ENCODE measurements around the gene GALNT11. TPM values are rescaled to one million over a fixed set of nuclear protein-coding genes. Genes with fewer than 3 reads are reported as not detected.
"Not testable (repeated sequence)": the region's sequence is repeated elsewhere in the genome, so short reads cannot be mapped to it uniquely, and the experiment has no call there.

Gene GALNT11
- polyA plus RNA-seq, 3 donors = 17.7 to 25.9 (median 20.6) TPM

DNA sequence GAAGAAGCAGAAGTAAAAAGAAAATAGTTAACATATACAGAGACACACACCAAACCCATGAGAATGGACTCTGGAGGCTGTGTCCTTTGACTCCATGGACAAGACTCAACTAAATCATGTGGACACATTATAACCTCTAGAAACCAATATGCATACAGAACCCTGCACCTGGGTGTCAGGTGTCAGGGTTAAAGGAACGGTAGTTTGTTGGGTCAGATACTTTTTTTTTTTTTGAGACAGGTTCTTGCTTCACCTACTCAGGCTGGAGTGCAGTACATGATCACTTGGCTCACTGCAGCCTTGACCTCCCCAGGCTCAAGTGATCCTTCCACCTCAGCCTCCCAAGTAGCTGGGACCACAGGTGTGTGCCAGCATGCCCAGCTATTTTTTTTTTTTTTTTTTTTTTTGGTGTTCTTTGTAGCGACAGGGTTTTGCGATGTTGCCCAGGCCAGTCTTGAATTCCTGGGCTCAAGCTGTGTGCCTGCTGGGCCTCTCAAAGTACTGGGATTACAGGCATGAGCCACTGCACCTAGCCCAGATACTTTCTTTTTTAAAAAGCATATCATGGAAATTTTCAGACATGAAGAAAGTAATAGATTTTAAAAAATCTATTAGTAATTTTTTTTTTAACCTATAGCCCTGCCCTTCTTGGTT is 31.3 kb downstream of the GALNT11 start:
- Mint-ChIP-seq H3K27me3 (ENCODE audit: low read depth in 3 of 3) (peaks cover 0 to 4% (median 0%) of the 10 kb centered on the region in 3 donors), H3K4me3 (no peak overlapping the region), H3K9me3 (peaks cover 2 to 10% (median 7%) of the 10 kb centered on the region in 7 donors), H3K36me3 (peaks cover 3 to 5% of the 10 kb centered on the region in 2 donors), H3K4me1 (no peaks in the 10 kb centered on the region), H3K27ac (no peak overlapping the region)
- H3K9ac ChIP-seq (ENCODE audit: insufficient read depth, low read length, poor library complexity, severe bottlenecking) = no peak overlapping the region
- peaks cover 0 to 4% of the 10 kb centered on the region in 2 donors for H3K36me3 ChIP-seq (replicated peaks in 1 of 2; ENCODE audit: control insufficient read depth in 1 of 2, insufficient read depth in 2 of 2, low read length in 2 of 2)
- no CpG with 5 or more reads among the region's 3 CpGs for WGBS (ENCODE audit: insufficient coverage)
- no peak overlapping the region for H3K27ac ChIP-seq (ENCODE audit: low read depth in 1 of 2, low read length in 2 of 2)
- no peak overlapping the region for H3K4me2 ChIP-seq (replicated peaks; ENCODE audit: extremely low read depth, low read length, poor library complexity, severe bottlenecking)
- no peaks in the 10 kb centered on the region for H3K4me1 ChIP-seq (ENCODE audit: control insufficient read depth in 1 of 2, insufficient read depth in 2 of 2, low read length in 2 of 2)
- H4K20me1 ChIP-seq (ENCODE audit: insufficient read depth, low read length) = peaks cover 7% of the 10 kb centered on the region
- TF ChIP-seq, protein P1, sequence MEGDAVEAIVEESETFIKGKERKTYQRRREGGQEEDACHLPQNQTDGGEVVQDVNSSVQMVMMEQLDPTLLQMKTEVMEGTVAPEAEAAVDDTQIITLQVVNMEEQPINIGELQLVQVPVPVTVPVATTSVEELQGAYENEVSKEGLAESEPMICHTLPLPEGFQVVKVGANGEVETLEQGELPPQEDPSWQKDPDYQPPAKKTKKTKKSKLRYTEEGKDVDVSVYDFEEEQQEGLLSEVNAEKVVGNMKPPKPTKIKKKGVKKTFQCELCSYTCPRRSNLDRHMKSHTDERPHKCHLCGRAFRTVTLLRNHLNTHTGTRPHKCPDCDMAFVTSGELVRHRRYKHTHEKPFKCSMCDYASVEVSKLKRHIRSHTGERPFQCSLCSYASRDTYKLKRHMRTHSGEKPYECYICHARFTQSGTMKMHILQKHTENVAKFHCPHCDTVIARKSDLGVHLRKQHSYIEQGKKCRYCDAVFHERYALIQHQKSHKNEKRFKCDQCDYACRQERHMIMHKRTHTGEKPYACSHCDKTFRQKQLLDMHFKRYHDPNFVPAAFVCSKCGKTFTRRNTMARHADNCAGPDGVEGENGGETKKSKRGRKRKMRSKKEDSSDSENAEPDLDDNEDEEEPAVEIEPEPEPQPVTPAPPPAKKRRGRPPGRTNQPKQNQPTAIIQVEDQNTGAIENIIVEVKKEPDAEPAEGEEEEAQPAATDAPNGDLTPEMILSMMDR (IDR thresholded peaks at IDR 0.05) = no peak
- H2AFZ ChIP-seq (ENCODE audit: insufficient read depth, low read depth, low read length, poor library complexity, severe bottlenecking) = no peak overlapping the region
- H3K9me3 ChIP-seq (replicated peaks in 1 of 2; ENCODE audit: control insufficient read depth in 1 of 2, insufficient read depth in 1 of 2, low read length in 2 of 2) = no peaks in the 10 kb centered on the region
- H3K27me3 ChIP-seq (ENCODE audit: control insufficient read depth in 2 of 2, insufficient read depth in 2 of 2, low read length in 2 of 2) = no peaks in the 10 kb centered on the region
- DNase-seq = no peak
- H3K79me2 ChIP-seq (ENCODE audit: insufficient read depth, low read length) = no peaks in the 10 kb centered on the region
- H3K4me3 ChIP-seq (replicated peaks in 1 of 3; ENCODE audit: low read depth in 2 of 3, low read length in 3 of 3) = no peak overlapping the region
- intact Hi-C loops (cut with micrococcal nuclease) = no loop called here

DNA sequence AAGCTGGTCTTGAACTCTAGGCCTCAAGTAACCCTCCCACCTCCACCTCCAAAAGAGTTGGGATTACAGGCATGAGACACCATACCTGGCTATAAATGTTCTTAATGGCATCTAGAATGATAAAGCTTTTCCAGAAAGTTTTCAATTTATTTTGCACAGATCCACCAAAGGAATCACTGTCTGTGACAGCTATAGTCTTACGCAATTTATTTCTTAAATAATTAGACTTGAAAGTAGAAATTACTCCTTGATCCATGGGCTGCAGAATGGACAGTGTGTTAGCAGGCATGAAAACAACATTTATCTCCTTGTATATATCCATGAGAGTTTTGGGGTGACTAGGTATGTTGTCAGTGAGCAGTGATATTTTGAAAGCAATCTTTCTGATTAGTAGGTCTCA is 33.8 kb downstream of the GALNT11 start:
- Histone ChIP-seq H3K4me1 (ENCODE audit: control insufficient read depth in 1 of 2, insufficient read depth in 2 of 2, low read length in 2 of 2) (no peaks in the 10 kb centered on the region), H3K9me3 (replicated peaks in 1 of 2; ENCODE audit: control insufficient read depth in 1 of 2, insufficient read depth in 1 of 2, low read length in 2 of 2) (no peaks in the 10 kb centered on the region), H3K36me3 (replicated peaks in 1 of 2; ENCODE audit: control insufficient read depth in 1 of 2, insufficient read depth in 2 of 2, low read length in 2 of 2) (peaks cover 0 to 4% of the 10 kb centered on the region in 2 donors), H3K27ac (ENCODE audit: low read depth in 1 of 2, low read length in 2 of 2) (no peak overlapping the region), H4K20me1 (ENCODE audit: insufficient read depth, low read length) (peaks cover 3% of the 10 kb centered on the region), H3K4me2 (replicated peaks; ENCODE audit: extremely low read depth, low read length, poor library complexity, severe bottlenecking) (no peak overlapping the region), H3K79me2 (ENCODE audit: insufficient read depth, low read length) (no peaks in the 10 kb centered on the region), H2AFZ (ENCODE audit: insufficient read depth, low read depth, low read length, poor library complexity, severe bottlenecking) (no peak overlapping the region), H3K9ac (ENCODE audit: insufficient read depth, low read length, poor library complexity, severe bottlenecking) (no peak overlapping the region), H3K4me3 (replicated peaks in 1 of 3; ENCODE audit: low read depth in 2 of 3, low read length in 3 of 3) (no peak overlapping the region), H3K27me3 (ENCODE audit: control insufficient read depth in 2 of 2, insufficient read depth in 2 of 2, low read length in 2 of 2) (no peaks in the 10 kb centered on the region)
- peaks cover 13 to 19% (median 14%) of the 10 kb centered on the region in 7 donors for H3K9me3 Mint-ChIP-seq
- no peak for DNase-seq
- H3K36me3 Mint-ChIP-seq = peaks cover 2 to 5% of the 10 kb centered on the region in 2 donors
- peak overlapping the region in 2 of 7 donors; percentile 5 to 9 for H3K27ac Mint-ChIP-seq
- intact Hi-C loops (cut with micrococcal nuclease) = no loop called here
- H3K27me3 Mint-ChIP-seq (ENCODE audit: low read depth in 3 of 3) = peaks cover 0 to 1% (median 0%) of the 10 kb centered on the region in 3 donors
- WGBS (ENCODE audit: insufficient coverage) = no CpG with 5 or more reads among the region's 1 CpG
- TF ChIP-seq, protein P1 (IDR thresholded peaks at IDR 0.05) = no peak
- H3K4me3 Mint-ChIP-seq = no peak overlapping the region
- H3K4me1 Mint-ChIP-seq = no peaks in the 10 kb centered on the region

DNA sequence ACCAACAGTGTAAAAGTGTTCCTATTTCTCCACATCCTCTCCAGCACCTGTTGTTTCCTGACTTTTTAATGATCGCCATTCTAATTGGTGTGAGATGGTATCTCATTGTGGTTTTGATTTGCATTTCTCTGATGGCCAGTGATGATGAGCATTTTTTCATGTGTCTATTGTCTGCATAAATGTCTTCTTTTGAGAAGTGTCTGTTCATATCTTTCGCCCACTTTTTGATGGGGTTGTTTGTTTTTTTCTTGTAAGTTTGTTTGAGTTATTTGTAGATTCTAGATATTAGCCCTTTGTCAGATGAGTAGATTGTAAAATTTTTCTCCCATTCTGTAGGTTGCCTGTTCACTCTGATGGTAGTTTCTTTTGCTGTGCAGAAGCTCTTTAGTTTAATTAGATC is 35.6 kb downstream of the GALNT11 start:
- not testable (repeated sequence) for H3K27ac Mint-ChIP-seq

More for the DNA sequence above, 35.6 kb downstream of the GALNT11 start:
- H3K27ac ChIP-seq (ENCODE audit: low read depth in 1 of 2, low read length in 2 of 2); H3K36me3 Mint-ChIP-seq; H3K9me3 ChIP-seq (replicated peaks in 1 of 2; ENCODE audit: control insufficient read depth in 1 of 2, insufficient read depth in 1 of 2, low read length in 2 of 2); H3K79me2 ChIP-seq (ENCODE audit: insufficient read depth, low read length); H3K4me3 Mint-ChIP-seq; H3K27me3 Mint-ChIP-seq (ENCODE audit: low read depth in 3 of 3); H3K9ac ChIP-seq (ENCODE audit: insufficient read depth, low read length, poor library complexity, severe bottlenecking); H3K4me1 ChIP-seq (ENCODE audit: control insufficient read depth in 1 of 2, insufficient read depth in 2 of 2, low read length in 2 of 2); intact Hi-C loops (cut with micrococcal nuclease); DNase-seq; H3K4me1 Mint-ChIP-seq; H3K36me3 ChIP-seq (replicated peaks in 1 of 2; ENCODE audit: control insufficient read depth in 1 of 2, insufficient read depth in 2 of 2, low read length in 2 of 2); H3K4me3 ChIP-seq (replicated peaks in 1 of 3; ENCODE audit: low read depth in 2 of 3, low read length in 3 of 3); H4K20me1 ChIP-seq (ENCODE audit: insufficient read depth, low read length); H2AFZ ChIP-seq (ENCODE audit: insufficient read depth, low read depth, low read length, poor library complexity, severe bottlenecking); H3K27me3 ChIP-seq (ENCODE audit: control insufficient read depth in 2 of 2, insufficient read depth in 2 of 2, low read length in 2 of 2); H3K4me2 ChIP-seq (replicated peaks; ENCODE audit: extremely low read depth, low read length, poor library complexity, severe bottlenecking): not testable (repeated sequence)
- H3K9me3 Mint-ChIP-seq = peaks cover 17 to 30% (median 22%) of the 10 kb centered on the region in 7 donors
- WGBS (ENCODE audit: insufficient coverage) = no CpG with 5 or more reads among the region's 2 CpGs

All from CD14-positive monocyte (primary cell).